A673 (cell line): Measurements from ENCODE around the gene GUCD1.

Source experiments
- CTCF ChIP-seq: fragments of 300-800, 200-600 bp; sonication (generic); conservative IDR thresholded peaks from 2 replicates; pipeline ENCODE4 v1.5.1; 2017; ENCODE audit warnings: low read depth, mild to moderate bottlenecking, antibody characterized with exemption, low read length, moderate library complexity, mixed read lengths
- EZH2 ChIP-seq: fragments of 200-600 bp; sonication (generic); IDR thresholded peaks from 2 replicates; pipeline ENCODE4 v1.6.1; 2017; ENCODE audit warnings: borderline replicate concordance, low read depth, mild to moderate bottlenecking, mixed read lengths, antibody characterized with exemption, low read length; ENCODE audit not compliant: poor library complexity, severe bottlenecking

DNA sequence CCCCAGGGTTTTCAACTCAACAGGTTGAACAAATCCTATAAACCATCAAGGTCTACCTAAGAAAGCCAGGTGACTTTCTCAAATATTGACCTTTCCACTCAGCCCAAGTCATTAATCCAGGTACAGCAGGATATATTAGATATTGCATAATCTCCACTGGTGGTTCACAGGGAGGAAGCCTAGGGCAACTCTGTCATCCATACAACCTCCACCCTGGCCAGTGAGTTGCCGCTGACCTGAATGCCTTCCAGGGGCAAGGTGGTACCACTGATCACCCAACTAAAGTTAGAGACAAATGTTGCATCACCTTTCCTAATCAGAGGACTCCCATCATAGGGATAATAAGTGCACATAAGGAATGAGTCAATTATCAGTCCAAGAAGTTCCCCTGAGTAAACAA, 22.9 kb downstream of the GUCD1 start:
- TF ChIP-seq EZH2, result no peak
- TF ChIP-seq CTCF, result no peak
